Lower lobe of right lung (tissue), 2 donors: ENCODE data around the gene NRDC. TPM values are rescaled to one million over a fixed set of nuclear protein-coding genes. Genes with fewer than 3 reads are reported as not detected.
"Not testable (repeated sequence)": the region's sequence is repeated elsewhere in the genome, so short reads cannot be mapped to it uniquely, and the experiment has no call there.

Experiments
- ATAC-seq, 2 donors: fragments of 200-7000 bp; cut with Tn5 transposase; one replicate each; pipeline ENCODE4 v1.9.1; 2020 to 2022; ENCODE audit warnings: mild to moderate bottlenecking in 2 of 2, moderate library complexity in 2 of 2
- DNase-seq: peaks from one replicate; pipeline ENCODE4 v3.0.0-alpha.2; 2020
- H3K27ac ChIP-seq: fragments of 200-600 bp; one replicate; pipeline ENCODE4 v1.8.0; 2022
- H3K27me3 ChIP-seq: fragments of 200-600 bp; one replicate; pipeline ENCODE4 v1.8.0; 2022; ENCODE audit warnings: low read depth
- H3K36me3 ChIP-seq: fragments of 200-600 bp; one replicate; pipeline ENCODE4 v1.8.0; 2022; ENCODE audit warnings: mild to moderate bottlenecking
- H3K4me1 ChIP-seq: fragments of 200-600 bp; one replicate; pipeline ENCODE4 v1.8.0; 2022
- H3K4me3 ChIP-seq: fragments of 200-600 bp; one replicate; pipeline ENCODE4 v1.8.0; 2022; ENCODE audit warnings: mild to moderate bottlenecking
- H3K9me3 ChIP-seq: fragments of 200-600 bp; one replicate; pipeline ENCODE4 v1.8.0; 2022
- CTCF ChIP-seq: fragments of 200-600 bp; IDR thresholded peaks from one replicate; pipeline ENCODE4 v1.8.0; 2022; ENCODE audit warnings: antibody characterized with exemption, mild to moderate bottlenecking
- intact Hi-C: fragments of 100-400 bp; cut with DNase I; formaldehyde crosslinking; loops from one replicate; pipeline ENCODE4 v1.11.0; 2022
- total RNA-seq: library from RNA; stranded (reverse); fragmentation: NEBNext Ultra II Directional; extraction: Animal tissue kit (Norgen Biotek cat#: 25700); gene quantifications from one replicate; pipeline ENCODE4 v1.2.1, GENCODE V29; 2021
- donor health status: DM: no; HTN: yes; CAD: no; lungs with severe emphysema.

Gene NRDC
- total RNA-seq, 1 donor from 2014 or later: 115 TPM

GRCh38 chr1:51877434-51878307, 856 bp downstream of the NRDC start:
- H3K27ac ChIP-seq: peak overlapping the region; percentile 94
- TF ChIP-seq CTCF: no peak
- no peak for DNase-seq
- H3K9me3 ChIP-seq: no peaks in the 10 kb centered on the region
- no peaks in the 10 kb centered on the region for H3K36me3 ChIP-seq
- intact Hi-C loops: no loop called here
- peak; percentile 10 to 36 for ATAC-seq
- H3K4me3 ChIP-seq: peak overlapping the region; percentile 86
- H3K4me1 ChIP-seq: peaks cover 36% of the 10 kb centered on the region
- peaks cover 7% of the 10 kb centered on the region for H3K27me3 ChIP-seq

- Histone ChIP-seq H3K4me3 (no peak overlapping the region), H3K27me3 (no peaks in the 10 kb centered on the region), H3K9me3 (no peaks in the 10 kb centered on the region), H3K27ac (no peak overlapping the region), H3K4me1 (peaks cover 45% of the 10 kb centered on the region), H3K36me3 (no peaks in the 10 kb centered on the region)
- TF ChIP-seq CTCF: no peak
- no peak for DNase-seq
- ATAC-seq: no peak
- intact Hi-C loops: no loop called here
Measured at GRCh38 chr1:51875836-51876235, 2.7 kb downstream of the NRDC start.

- H3K27ac ChIP-seq: no peak overlapping the region
- TF ChIP-seq CTCF: no peak
- no peaks in the 10 kb centered on the region for H3K36me3 ChIP-seq
- H3K27me3 ChIP-seq: no peaks in the 10 kb centered on the region
- H3K4me1 ChIP-seq: peaks cover 50% of the 10 kb centered on the region
- no peak overlapping the region for H3K4me3 ChIP-seq
- intact Hi-C loops: no loop called here
- no peaks in the 10 kb centered on the region for H3K9me3 ChIP-seq
- ATAC-seq (no peak), DNase-seq (no peak)
Measured at GRCh38 chr1:51875291-51875772, 3.2 kb downstream of the NRDC start.

- H3K4me3 ChIP-seq, H3K9me3 ChIP-seq, DNase-seq, H3K27ac ChIP-seq, H3K27me3 ChIP-seq, ATAC-seq, intact Hi-C loops, H3K36me3 ChIP-seq: not testable (repeated sequence)
- H3K4me1 ChIP-seq: peaks cover 51% of the 10 kb centered on the region
Measured at GRCh38 chr1:51873270-51873669, 5.3 kb downstream of the NRDC start.

- H3K9me3 ChIP-seq: no peaks in the 10 kb centered on the region
- DNase-seq (no peak), ATAC-seq (no peak)
- H3K36me3 ChIP-seq: no peaks in the 10 kb centered on the region
- no peak for TF ChIP-seq CTCF
- H3K4me3 ChIP-seq: no peak overlapping the region
- intact Hi-C loops: no loop called here
- H3K4me1 ChIP-seq: peaks cover 39% of the 10 kb centered on the region
- no peaks in the 10 kb centered on the region for H3K27me3 ChIP-seq
- no peak overlapping the region for H3K27ac ChIP-seq
Measured at GRCh38 chr1:51871351-51871975, 7.1 kb downstream of the NRDC start.
